HepG2 (cell line): ENCODE measurements around the gene MEAF6. TPM values are rescaled to one million over a fixed set of nuclear protein-coding genes. Genes with fewer than 3 reads are reported as not detected.

ENCODE experiments used
- ATAC-seq: fragments of 200-7000 bp; cut with Tn5 transposase; 3 replicates; pipeline ENCODE4 v1.9.1; 2020; ENCODE audit warnings: mild to moderate bottlenecking, moderate library complexity
- BruUV-seq: library from RNA; stranded (reverse); fragments of 400-500 nt; replicated peaks from 2 replicates; lab custom pipeline; 2021; lab: Mats Ljungman, UMichigan
- CTCF ChIA-PET: fragments of 300-600 bp; formaldehyde crosslinking; extraction: SDS; loops from one replicate; lab custom pipeline; 2021; ENCODE audit warnings: low total read pairs, inconsistent platforms, low intra/inter-chr PET ratio; lab: Yijun Ruan, JAX
- POLR2A ChIA-PET: fragments of 350-600 bp; sonication (Branson Sonifier 250); formaldehyde crosslinking; loops from one replicate; lab custom pipeline; 2020; ENCODE audit warnings: antibody characterized with exemption, inconsistent platforms; lab: Yijun Ruan, JAX
- DNase-seq: peaks from one replicate; pipeline ENCODE4 v3.0.0-alpha.2; 2015; ENCODE audit warnings: low spot score
- FAIRE-seq: peaks from 3 replicates; lab custom pipeline; 2011; peaks lifted over from hg19 to GRCh38; lab: Jason Lieb, UNC
- H2AFZ ChIP-seq: one replicate; pipeline ENCODE4 v1.6.1; 2011; ENCODE audit warnings: low read length, inconsistent platforms
- H3K27ac ChIP-seq: fragments of 300-600 bp; 3 replicates; pipeline ENCODE4 v1.8.0; 2011; ENCODE audit warnings: mixed run types, mild to moderate bottlenecking, mixed read lengths, low read length, inconsistent platforms; ENCODE audit not compliant: insufficient read depth; ENCODE audit errors: extremely low read length
- H3K27me3 ChIP-seq, 2 experiments: fragments of 200-600 bp in 1 of 2; 2 replicates in 1 of 2; 3 replicates in 1 of 2; pipeline versions ENCODE4 v1.6.0 to v1.8.0; 2011; ENCODE audit warnings: low read length in 2 of 2, mild to moderate bottlenecking in 2 of 2, moderate library complexity in 2 of 2, inconsistent platforms in 1 of 2; ENCODE audit not compliant: insufficient read depth in 2 of 2, control insufficient read depth in 1 of 2
- H3K36me3 ChIP-seq, 2 experiments: fragments of 200-600 bp in 1 of 2; replicated peaks in 1 of 2; 2 replicates in 1 of 2; 3 replicates in 1 of 2; pipeline versions ENCODE4 v1.5.1 to v1.8.0; 2011; ENCODE audit warnings: low read length in 2 of 2, inconsistent platforms in 1 of 2; ENCODE audit not compliant: insufficient read depth in 2 of 2, control insufficient read depth in 1 of 2
- H3K4me1 ChIP-seq: 2 replicates; pipeline ENCODE4 v1.5.1; 2012; ENCODE audit warnings: low read length, inconsistent platforms; ENCODE audit not compliant: insufficient read depth
- H3K4me2 ChIP-seq: 2 replicates; pipeline ENCODE4 v1.6.0; 2011; ENCODE audit warnings: low read depth, low read length, inconsistent platforms
- H3K4me3 ChIP-seq, 3 experiments: fragments of 200-600 bp in 1 of 3; sonication (generic), shearing (Covaris generic) in 1 of 3; replicated peaks in 1 of 3; 2 replicates each; pipeline ENCODE4 v1.5.1; 2011 to 2016; ENCODE audit warnings: low read length in 3 of 3, inconsistent platforms in 2 of 3, low read depth in 2 of 3, mild to moderate bottlenecking in 2 of 3, control low read depth in 1 of 3, mixed read lengths in 1 of 3; ENCODE audit not compliant: insufficient read depth in 1 of 3
- H3K79me2 ChIP-seq: one replicate; pipeline ENCODE4 v1.6.1; 2011; ENCODE audit warnings: low read length, inconsistent platforms; ENCODE audit not compliant: insufficient read depth
- H3K9ac ChIP-seq: 2 replicates; pipeline ENCODE4 v1.6.0; 2011; ENCODE audit warnings: mild to moderate bottlenecking, low read depth, low read length, inconsistent platforms; ENCODE audit not compliant: insufficient read depth
- H3K9me3 ChIP-seq: 2 replicates; pipeline ENCODE4 v1.5.1; 2012; ENCODE audit warnings: mild to moderate bottlenecking, low read length
- H4K20me1 ChIP-seq: 2 replicates; pipeline ENCODE4 v1.6.0; 2011; ENCODE audit warnings: inconsistent platforms, mild to moderate bottlenecking, low read length, moderate library complexity; ENCODE audit not compliant: insufficient read depth
- BCL6 ChIP-seq: IDR thresholded peaks from 2 replicates; pipeline ENCODE4 v1.6.1; 2016; ENCODE audit warnings: missing genetic modification reagents, missing compliant biosample characterization
- CENPX ChIP-seq: sonication (generic); formaldehyde crosslinking; IDR thresholded peaks from 2 replicates; pipeline ENCODE4 v1.9.0; 2021; ENCODE audit warnings: mild to moderate bottlenecking, missing genetic modification reagents, moderate library complexity
- ELF1 ChIP-seq: sonication (generic); formaldehyde crosslinking; IDR thresholded peaks from 2 replicates; pipeline ENCODE4 v1.4.0; 2020; ENCODE audit warnings: missing genetic modification reagents
- ETV5 ChIP-seq: IDR thresholded peaks from 2 replicates; pipeline ENCODE4 v1.6.1; 2018; ENCODE audit warnings: missing biosample characterization, missing genetic modification reagents, inconsistent platforms, borderline replicate concordance
- FOSL2 ChIP-seq: sonication (generic); formaldehyde crosslinking; IDR thresholded peaks from 2 replicates; pipeline ENCODE4 v1.4.0; 2020; ENCODE audit warnings: missing genetic modification reagents
- HIVEP1 ChIP-seq: sonication (generic); formaldehyde crosslinking; IDR thresholded peaks from 2 replicates; pipeline ENCODE4 v1.4.0; 2020; ENCODE audit warnings: mild to moderate bottlenecking, missing genetic modification reagents
- HNRNPL ChIP-seq: fragments of 200-400 bp; formaldehyde crosslinking; IDR thresholded peaks from 2 replicates; pipeline ENCODE4 v1.6.1; 2017; ENCODE audit warnings: mild to moderate bottlenecking, low read depth, low read length
- MBD4 ChIP-seq: IDR thresholded peaks from 2 replicates; pipeline ENCODE4 v1.6.1; 2012; ENCODE audit warnings: low read length, inconsistent platforms, borderline replicate concordance
- RARA ChIP-seq: IDR thresholded peaks from 2 replicates; pipeline ENCODE4 v1.6.1; 2016; ENCODE audit warnings: missing genetic modification reagents, missing compliant biosample characterization
- XRCC5 ChIP-seq: fragments of 200-400 bp; formaldehyde crosslinking; optimal IDR thresholded peaks from 2 replicates; pipeline ENCODE3; 2017; ENCODE audit warnings: mild to moderate bottlenecking, low read length
- ZNF30 ChIP-seq: sonication (generic); formaldehyde crosslinking; IDR thresholded peaks from 2 replicates; pipeline ENCODE4 v1.5.0; 2020; ENCODE audit warnings: mild to moderate bottlenecking, missing genetic modification reagents
- ZNF333 ChIP-seq: sonication (generic); formaldehyde crosslinking; IDR thresholded peaks from 2 replicates; pipeline ENCODE4 v1.4.0; 2020; ENCODE audit warnings: mild to moderate bottlenecking, missing genetic modification reagents, borderline replicate concordance
- ZNF841 ChIP-seq: sonication (generic); formaldehyde crosslinking; IDR thresholded peaks from 2 replicates; pipeline ENCODE4 v1.8.1; 2023; ENCODE audit warnings: missing genetic modification reagents, borderline replicate concordance
- WGBS: methylation state at CpG from one replicate; pipeline ENCODE4 v1.1.6; 2017; ENCODE audit warnings: low lambda C conversion rate; 5-methylcytosine and 5-hydroxymethylcytosine counted together
- in situ Hi-C: cut with HindIII; loops from 2 replicates; pipeline ENCODE4 v1.10.0; 2017; ENCODE audit warnings: low pct_unique_long_range_greater_than_20kb; ENCODE audit not compliant: extremely low pct_ligation_motif_present
- intact Hi-C: fragments of 100-400 bp; cut with micrococcal nuclease; formaldehyde crosslinking; loops from one replicate; pipeline ENCODE4 v1.10.0; 2022; ENCODE audit not compliant: unreplicated experiment
- polyA plus RNA-seq, 8 experiments: library from polyadenylated mRNA; depleted of rRNA in 3 of 8; stranded (reverse) in 7 of 8; unstranded in 1 of 8; fragments of >200 nt; fragmentation: Illumina TruSeq in 4 of 8; extraction: Trizol in 4 of 8; gene quantifications; 2 replicates each; pipeline versions ENCODE4 v1.2.1 to v1.2.3, GENCODE V29; 2011 to 2016; ENCODE audit warnings: low read depth in 4 of 8, missing spikeins in 1 of 8, mixed read lengths in 1 of 8; ENCODE audit not compliant: insufficient read depth in 1 of 8
- total RNA-seq, 5 experiments: library from RNA; depleted of rRNA; stranded (reverse); fragments of >200 nt; fragmentation: Illumina TruSeq; extraction: Trizol; gene quantifications; 2 replicates each; pipeline ENCODE4 v1.2.3, GENCODE V29; 2016; ENCODE audit warnings: low read depth in 1 of 5
- TF ChIP-seq, protein P1 (sequence below): sonication (generic); formaldehyde crosslinking; IDR thresholded peaks from 2 replicates; pipeline ENCODE4 v1.4.0; 2020; ENCODE audit warnings: mild to moderate bottlenecking, missing genetic modification reagents
- TF ChIP-seq, protein P2 (sequence below): sonication (generic); formaldehyde crosslinking; IDR thresholded peaks from 2 replicates; pipeline ENCODE4 v1.5.0; 2020; ENCODE audit warnings: mild to moderate bottlenecking, low read depth, missing genetic modification reagents, borderline replicate concordance

MEAF6 gene
- total and polyA plus RNA-seq, 2 of the 13 experiments (the other 11 are each of a cell fraction or from before 2014, with no cell fraction given) = 29.5 to 45.6 TPM

DNA sequence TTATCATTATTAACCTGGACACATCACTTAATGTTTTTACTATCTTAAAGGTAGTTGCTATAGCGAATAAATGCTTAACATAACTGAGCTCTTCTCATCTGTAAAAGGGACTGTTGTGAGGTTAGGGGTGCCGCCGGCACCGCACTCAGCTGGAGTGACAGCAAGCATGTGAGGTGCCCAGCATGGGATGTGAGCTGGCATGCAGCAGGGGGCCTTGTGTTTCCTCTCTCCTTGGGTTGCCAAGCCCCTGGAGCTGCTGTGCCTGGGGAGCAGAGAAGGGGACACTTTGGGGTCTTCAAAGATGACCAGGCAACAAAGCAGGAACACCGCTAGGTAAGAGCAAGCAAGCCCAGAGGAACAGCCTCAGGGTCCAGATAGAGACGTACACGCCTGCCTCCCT lies 42.3 kb downstream of the MEAF6 start:
- Histone ChIP-seq H3K27me3 (no peaks in the 10 kb centered on the region; a peak in 1 of 5 replicates), H3K79me2 (peaks cover 27% of the 10 kb centered on the region), H3K36me3 (no peaks in the 10 kb centered on the region), H2AFZ (no peak overlapping the region), H4K20me1 (peaks cover 15% of the 10 kb centered on the region; the same call in 1 of the 2 replicates), H3K4me3 (no peak overlapping the region; a peak in 1 of 6 replicates), H3K4me1 (peaks cover 69% of the 10 kb centered on the region), H3K4me2 (no peak overlapping the region), H3K9me3 (no peaks in the 10 kb centered on the region)
- ChIA-PET POLR2A (interaction anchor here (0.6 to 2.1 kb wide), 4 partner anchors 12 to 42 kb away, joined by 3 to 7 read pairs (median 4); partner anchors contain the start of gene MEAF6), CTCF (no interaction called here)
- no peak for FAIRE-seq
- WGBS = 95% methylated on average over 7 of the region's 7 CpGs
- BruUV-seq = no TSS peak
- TF ChIP-seq ZNF30 (CRISPR knock-in tag) (no peak), ZNF841 (CRISPR knock-in tag) (no peak), HIVEP1 (CRISPR knock-in tag) (no peak), CENPX (CRISPR knock-in tag) (no peak), ZNF333 (CRISPR knock-in tag) (no peak), FOSL2 (CRISPR knock-in tag) (no peak)
- TF ChIP-seq, all 625 proteins: peak for 0
- H3K9ac ChIP-seq = no peak overlapping the region
- DNase-seq (no peak), ATAC-seq (no peak)
- in situ Hi-C loops = no loop called here
- no peak overlapping the region for H3K27ac ChIP-seq
- intact Hi-C loops = loop anchor here (10.0 kb wide), 1 partner anchor 223 kb away; the partner anchor contains the start of gene CDCA8

DNA sequence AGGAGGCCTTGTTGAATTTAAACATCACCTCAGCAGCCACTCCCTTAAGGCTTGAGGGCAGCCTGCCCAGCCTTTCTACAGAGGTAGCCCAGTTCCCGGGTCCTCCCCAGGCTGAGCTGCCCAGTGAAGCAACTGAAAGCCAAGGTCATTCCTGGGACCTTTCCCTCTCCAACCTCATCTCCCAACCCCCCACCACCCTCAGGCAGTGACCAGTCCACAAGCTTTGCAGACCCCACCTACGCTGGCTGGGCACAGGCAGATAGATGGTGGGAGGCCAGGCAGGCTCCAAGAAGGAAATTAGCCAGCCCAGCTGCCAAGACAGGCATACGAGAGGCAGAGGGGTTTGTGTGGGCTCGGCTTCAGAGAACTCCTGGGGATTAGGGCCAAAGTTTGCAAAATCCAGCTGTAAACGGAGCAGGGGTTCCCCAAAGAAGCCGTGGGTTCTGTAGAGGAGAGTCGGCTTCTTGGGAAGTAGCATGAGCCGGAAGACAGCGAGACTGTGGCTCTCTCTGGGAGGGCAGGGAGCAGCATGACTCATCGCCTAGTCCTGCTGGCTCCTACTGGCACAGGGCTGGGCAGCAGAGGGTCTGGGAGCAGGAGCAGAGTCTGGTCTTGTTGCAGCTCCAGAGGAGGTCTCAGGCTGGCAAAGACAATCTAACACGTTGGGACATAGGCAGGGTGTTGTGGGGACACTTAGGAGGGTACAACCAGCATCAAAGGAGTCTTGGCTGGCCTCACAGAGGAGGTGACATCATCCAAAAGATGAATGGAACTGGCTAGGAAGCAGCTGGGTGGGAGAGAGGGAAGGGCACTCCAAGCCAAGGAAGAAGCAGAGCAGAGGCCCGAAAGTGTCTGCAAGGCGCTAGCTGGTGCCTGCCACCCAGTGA lies 43.0 kb downstream of the MEAF6 start:
- ATAC-seq = peak; percentile 74
- intact Hi-C loops = loop anchor here (10.0 kb wide), 1 partner anchor 223 kb away; the partner anchor contains the start of gene CDCA8
- TF ChIP-seq BCL6 (CRISPR knock-in tag) = no peak
- TF ChIP-seq, protein P1, sequence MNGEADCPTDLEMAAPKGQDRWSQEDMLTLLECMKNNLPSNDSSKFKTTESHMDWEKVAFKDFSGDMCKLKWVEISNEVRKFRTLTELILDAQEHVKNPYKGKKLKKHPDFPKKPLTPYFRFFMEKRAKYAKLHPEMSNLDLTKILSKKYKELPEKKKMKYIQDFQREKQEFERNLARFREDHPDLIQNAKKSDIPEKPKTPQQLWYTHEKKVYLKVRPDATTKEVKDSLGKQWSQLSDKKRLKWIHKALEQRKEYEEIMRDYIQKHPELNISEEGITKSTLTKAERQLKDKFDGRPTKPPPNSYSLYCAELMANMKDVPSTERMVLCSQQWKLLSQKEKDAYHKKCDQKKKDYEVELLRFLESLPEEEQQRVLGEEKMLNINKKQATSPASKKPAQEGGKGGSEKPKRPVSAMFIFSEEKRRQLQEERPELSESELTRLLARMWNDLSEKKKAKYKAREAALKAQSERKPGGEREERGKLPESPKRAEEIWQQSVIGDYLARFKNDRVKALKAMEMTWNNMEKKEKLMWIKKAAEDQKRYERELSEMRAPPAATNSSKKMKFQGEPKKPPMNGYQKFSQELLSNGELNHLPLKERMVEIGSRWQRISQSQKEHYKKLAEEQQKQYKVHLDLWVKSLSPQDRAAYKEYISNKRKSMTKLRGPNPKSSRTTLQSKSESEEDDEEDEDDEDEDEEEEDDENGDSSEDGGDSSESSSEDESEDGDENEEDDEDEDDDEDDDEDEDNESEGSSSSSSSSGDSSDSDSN (CRISPR knock-in tag) = no peak
- peak; percentile 61; the same call in 1 of the 2 replicates for TF ChIP-seq HNRNPL
- TF ChIP-seq, protein P2, sequence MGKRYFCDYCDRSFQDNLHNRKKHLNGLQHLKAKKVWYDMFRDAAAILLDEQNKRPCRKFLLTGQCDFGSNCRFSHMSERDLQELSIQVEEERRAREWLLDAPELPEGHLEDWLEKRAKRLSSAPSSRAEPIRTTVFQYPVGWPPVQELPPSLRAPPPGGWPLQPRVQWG (CRISPR knock-in tag) = no peak
- peak; percentile 25 for TF ChIP-seq XRCC5
- TF ChIP-seq ELF1 (CRISPR knock-in tag) = 0 out of 2 replicates have a peak, but pooled peaks have one; percentile 47
- TF ChIP-seq MBD4 = no peak
- peak; percentile 17; the same call in 1 of the 2 replicates for TF ChIP-seq RARA
- peak; percentile 94 for TF ChIP-seq ETV5 (CRISPR knock-in tag)

More for the DNA sequence above, 43.0 kb downstream of the MEAF6 start:
- H3K9me3 ChIP-seq = no peaks in the 10 kb centered on the region
- H3K4me3 ChIP-seq = peak overlapping the region; percentile 51 to 74 (median 54)
- peak; percentile 58 for DNase-seq
- peak overlapping the region; percentile 93 for H2AFZ ChIP-seq
- no peaks in the 10 kb centered on the region for H3K36me3 ChIP-seq
- H4K20me1 ChIP-seq = peaks cover 10% of the 10 kb centered on the region; the same call in 1 of the 2 replicates
- H3K27me3 ChIP-seq = no peaks in the 10 kb centered on the region; a peak in 1 of 5 replicates
- no TSS peak for BruUV-seq
- 17% methylated on average over 7 of the region's 13 CpGs for WGBS
- in situ Hi-C loops = no loop called here
- peak overlapping the region; percentile 32 for H3K27ac ChIP-seq
- CTCF ChIA-PET = no interaction called here
- FAIRE-seq = peak; percentile 15
- H3K9ac ChIP-seq = peak overlapping the region; percentile 59
- peaks cover 20% of the 10 kb centered on the region for H3K79me2 ChIP-seq
- H3K4me1 ChIP-seq = peaks cover 65% of the 10 kb centered on the region
- POLR2A ChIA-PET = interaction anchor here (0.6 to 2.1 kb wide), 8 partner anchors 8 to 43 kb away, joined by 3 to 7 read pairs (median 3); partner anchors contain the start of gene MEAF6
- H3K4me2 ChIP-seq = peak overlapping the region; percentile 98
